Esophagus (tissue), 2 donors: Measurements from ENCODE around the gene ARHGDIB. TPM values are rescaled to one million over a fixed set of nuclear protein-coding genes. Genes with fewer than 3 reads are reported as not detected.
A peak's percentile ranks its signal among the peaks of the same experiment; 100 is the strongest.

ENCODE experiments used
- H3K27ac ChIP-seq, 2 donors: one replicate each; pipeline ENCODE4 v1.5.1; 2013; ENCODE audit warnings: low read depth in 2 of 2, mild to moderate bottlenecking in 2 of 2, inconsistent platforms in 1 of 2, low read length in 1 of 2, moderate library complexity in 1 of 2
- H3K27me3 ChIP-seq, 2 donors: one replicate each; pipeline ENCODE4 v1.6.1; 2013; ENCODE audit warnings: low read length in 2 of 2, control low read depth in 1 of 2, mild to moderate bottlenecking in 1 of 2; ENCODE audit not compliant: insufficient read depth in 2 of 2, control insufficient read depth in 1 of 2
- H3K36me3 ChIP-seq, 2 donors: one replicate each; pipeline ENCODE4 v1.6.1; 2013; ENCODE audit warnings: low read length in 1 of 2; ENCODE audit not compliant: control insufficient read depth in 2 of 2, insufficient read depth in 2 of 2
- H3K4me1 ChIP-seq, 2 donors: one replicate each; pipeline ENCODE4 v1.6.1; 2013; ENCODE audit warnings: low read length in 1 of 2; ENCODE audit not compliant: control insufficient read depth in 2 of 2, insufficient read depth in 2 of 2
- H3K4me3 ChIP-seq, 2 donors: one replicate each; pipeline ENCODE4 v1.5.1; 2013; ENCODE audit warnings: low read length in 2 of 2, mild to moderate bottlenecking in 2 of 2, low read depth in 1 of 2, moderate library complexity in 1 of 2
- H3K9me3 ChIP-seq, 2 donors: one replicate each; pipeline ENCODE4 v1.6.1; 2013; ENCODE audit warnings: mild to moderate bottlenecking in 2 of 2, low read depth in 1 of 2, low read length in 1 of 2, moderate library complexity in 1 of 2; ENCODE audit not compliant: control insufficient read depth in 2 of 2, insufficient read depth in 1 of 2
- WGBS, 2 donors: extraction: QIAGEN DNeasy Blood & Tissue Kit; methylation state at CpG; one replicate each; pipeline ENCODE4 v1.1.7; 2013; 5-methylcytosine and 5-hydroxymethylcytosine counted together
- polyA plus RNA-seq, 2 donors: library from polyadenylated mRNA; stranded (reverse); fragments of 200-250 nt; gene quantifications; one replicate each; pipeline ENCODE4 v1.2.3, GENCODE V29; 2013
- donor health status: healthy with polysubstance abuse.
- donor health status: Bipolar disorder and iron deficiency.

The ARHGDIB gene
- polyA plus RNA-seq, 2 donors, result 69.0 to 86.9 TPM

DNA sequence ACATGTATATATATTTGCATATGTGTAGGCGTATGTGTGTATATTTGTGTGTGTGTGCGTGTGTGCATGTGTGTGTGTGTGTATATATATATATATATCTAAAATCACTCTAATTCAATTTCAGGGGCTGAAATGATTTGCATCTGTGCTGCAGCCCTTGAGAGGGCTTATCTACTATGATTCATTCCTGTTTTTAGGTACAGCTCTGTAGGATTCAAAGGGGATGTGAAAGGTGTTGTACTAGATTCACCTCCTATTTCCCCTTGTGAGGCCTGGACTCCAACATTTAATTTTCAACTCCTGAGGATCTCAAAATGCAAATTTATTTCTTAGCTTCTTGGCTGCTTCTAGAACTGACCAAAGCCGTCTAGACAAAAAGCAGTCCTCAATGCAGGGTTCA lies 34.1 kb downstream of the ARHGDIB start:
- Histone ChIP-seq H3K27ac (no peak overlapping the region), H3K4me1 (no peaks in the 10 kb centered on the region), H3K27me3 (no peaks in the 10 kb centered on the region), H3K9me3 (no peaks in the 10 kb centered on the region), H3K36me3 (no peaks in the 10 kb centered on the region), H3K4me3 (no peak overlapping the region)
- WGBS, 2 donors, result 94 to 95% methylated on average over 3 of the region's 3 CpGs

DNA sequence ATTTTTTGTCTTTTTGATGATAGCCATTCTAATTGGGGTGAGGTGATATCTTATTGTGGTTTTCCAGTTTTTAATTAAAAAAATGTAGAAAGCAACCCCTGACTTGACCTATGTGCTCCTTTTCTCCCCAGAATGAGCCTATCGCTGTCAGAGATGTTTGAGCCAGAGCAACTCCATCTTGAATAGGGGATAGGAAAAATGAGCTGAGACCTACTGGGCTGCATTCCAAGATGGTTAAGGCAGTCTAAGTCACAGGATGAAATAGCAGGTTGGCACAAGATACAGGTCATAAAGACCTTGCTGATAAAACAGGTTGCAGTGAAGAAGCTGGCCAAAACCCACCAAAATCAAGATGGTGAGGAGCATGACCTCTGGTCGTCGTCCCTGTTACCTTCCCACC lies 36.9 kb downstream of the ARHGDIB start:
- Histone ChIP-seq H3K27me3 (no peaks in the 10 kb centered on the region), H3K36me3 (no peaks in the 10 kb centered on the region), H3K4me3 (no peak overlapping the region), H3K27ac (no peak overlapping the region), H3K4me1 (no peaks in the 10 kb centered on the region), H3K9me3 (no peaks in the 10 kb centered on the region)
- 88 to 97% methylated on average over 3 of the region's 3 CpGs for WGBS, 2 donors

DNA sequence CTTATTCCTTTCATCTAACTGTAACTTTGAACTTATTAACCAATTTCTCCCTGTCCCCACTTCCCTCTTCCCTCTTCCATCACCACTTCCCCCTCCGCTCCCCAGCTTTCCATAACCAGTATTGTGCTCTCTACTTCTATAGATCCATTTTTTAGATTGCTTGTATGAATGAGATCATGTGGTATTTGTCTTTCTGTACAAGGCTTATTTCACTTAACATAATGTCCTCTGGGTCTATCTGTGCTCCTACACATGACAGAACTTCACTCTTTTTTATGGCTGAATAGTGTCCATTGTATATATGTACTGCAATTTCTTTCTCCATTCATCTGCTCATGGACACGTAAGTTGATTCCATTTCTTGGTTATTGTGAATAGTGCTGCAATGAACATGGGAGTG lies 37.5 kb downstream of the ARHGDIB start:
- Histone ChIP-seq H3K4me3 (no peak overlapping the region), H3K4me1 (no peaks in the 10 kb centered on the region), H3K9me3 (no peaks in the 10 kb centered on the region), H3K27ac (no peak overlapping the region), H3K36me3 (no peaks in the 10 kb centered on the region), H3K27me3 (no peaks in the 10 kb centered on the region)
- WGBS, 2 donors, result 91 to 92% methylated on average over 2 of the region's 2 CpGs

DNA sequence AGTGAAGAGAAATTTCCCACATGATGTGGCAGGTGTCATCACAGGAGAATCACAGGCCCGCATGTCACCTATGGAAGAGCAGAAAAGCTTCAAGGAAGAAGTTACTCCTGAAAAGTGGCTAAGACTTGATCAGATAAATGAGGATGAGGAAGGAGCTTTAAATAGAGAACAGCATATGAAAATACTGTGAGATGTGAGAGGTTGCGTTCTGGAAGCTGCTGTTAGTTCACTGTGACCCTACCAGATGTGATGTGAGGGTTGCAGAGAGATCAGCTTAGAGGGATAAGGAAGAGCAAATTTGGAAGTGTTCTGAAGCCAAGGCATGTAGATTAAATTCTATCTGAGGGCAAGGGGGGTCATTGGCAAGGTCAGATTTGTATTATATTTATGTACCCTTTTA lies 40.2 kb downstream of the ARHGDIB start:
- no peak overlapping the region for H3K4me3 ChIP-seq
- no peaks in the 10 kb centered on the region for H3K4me1 ChIP-seq
- WGBS, 2 donors, result 95% methylated on average over 2 of the region's 2 CpGs
- H3K27me3 ChIP-seq, result no peaks in the 10 kb centered on the region
- no peaks in the 10 kb centered on the region for H3K36me3 ChIP-seq
- H3K27ac ChIP-seq, result no peak overlapping the region
- H3K9me3 ChIP-seq, result no peaks in the 10 kb centered on the region

DNA sequence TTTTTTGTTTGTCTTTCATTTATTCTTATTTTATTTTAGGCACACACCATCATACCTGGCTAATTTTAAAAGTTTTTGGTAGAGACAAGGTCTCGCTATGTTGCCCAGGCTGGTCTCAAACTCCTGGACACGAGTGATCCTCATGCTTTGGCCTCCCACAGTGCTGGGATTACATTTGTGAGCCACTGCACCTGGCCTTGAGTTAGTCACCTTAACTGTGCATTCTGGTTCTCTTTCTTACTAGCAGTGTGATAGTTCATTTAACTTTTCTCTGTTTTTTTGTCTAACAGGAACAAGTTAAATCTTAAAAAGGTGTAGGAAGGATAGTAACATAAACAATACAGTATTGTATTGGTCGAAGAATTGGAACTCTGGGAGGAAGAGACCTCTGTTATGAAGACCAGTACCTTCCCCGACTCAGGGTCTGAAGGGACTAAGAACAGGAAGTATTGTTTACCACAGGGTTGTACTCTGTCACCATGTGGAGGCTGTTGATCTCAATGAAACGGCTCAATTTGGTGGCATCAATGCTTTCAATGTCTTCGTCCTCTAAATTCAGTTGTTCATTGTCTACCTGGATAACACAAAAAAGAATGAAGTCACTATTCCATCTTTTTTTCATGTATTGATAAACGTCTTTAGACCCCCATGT lies 40.8 kb downstream of the ARHGDIB start:
- Histone ChIP-seq H3K27ac (no peak overlapping the region), H3K36me3 (no peaks in the 10 kb centered on the region), H3K9me3 (no peaks in the 10 kb centered on the region), H3K4me3 (no peak overlapping the region), H3K4me1 (no peaks in the 10 kb centered on the region), H3K27me3 (no peaks in the 10 kb centered on the region)
- 77 to 79% methylated on average over 7 of the region's 7 CpGs for WGBS, 2 donors

DNA sequence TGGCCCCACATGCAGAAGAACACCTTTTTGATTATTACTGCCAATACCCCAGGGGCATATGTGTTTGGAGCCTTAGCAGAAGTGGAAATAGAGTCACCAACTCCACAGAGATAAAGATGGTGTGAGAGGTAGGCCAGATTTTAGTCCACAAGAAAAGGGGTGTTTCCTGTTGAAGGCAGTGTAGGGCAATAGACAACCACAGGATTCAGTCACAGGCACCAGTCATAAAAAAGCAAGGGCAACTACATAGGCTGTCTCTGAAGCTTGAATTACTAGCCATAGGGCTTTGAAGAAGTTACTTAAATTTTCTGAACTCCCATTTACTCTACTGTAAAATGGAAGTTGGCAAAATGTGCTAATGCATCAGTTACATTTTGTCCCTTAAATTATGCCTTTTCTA lies 41.9 kb downstream of the ARHGDIB start:
- Histone ChIP-seq H3K27ac (no peak overlapping the region), H3K9me3 (no peaks in the 10 kb centered on the region)

DNA sequence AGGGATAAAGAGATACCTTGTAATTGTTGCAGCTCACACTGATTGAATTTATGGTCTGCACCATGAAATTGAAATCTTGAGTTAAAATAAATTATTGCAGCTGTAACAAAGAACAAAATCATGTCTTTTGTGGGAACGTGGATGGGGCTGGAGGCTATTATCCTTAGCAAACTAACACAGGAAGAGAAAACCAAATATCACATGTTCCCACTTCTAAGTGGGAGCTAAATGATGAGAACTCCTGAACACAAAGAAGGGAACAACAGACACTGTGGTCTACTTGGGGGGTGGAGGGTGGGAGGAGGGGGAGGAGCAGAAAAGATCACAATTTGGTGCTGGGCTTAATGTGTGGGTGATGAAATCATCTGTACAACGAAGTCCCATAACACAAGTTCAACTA lies 45.7 kb downstream of the ARHGDIB start:
- 59 to 74% methylated on average over 2 of the region's 2 CpGs for WGBS, 2 donors
- Histone ChIP-seq H3K27ac (no peak overlapping the region), H3K36me3 (no peaks in the 10 kb centered on the region)

More for the DNA sequence above, 41.9 kb downstream of the ARHGDIB start:
- Histone ChIP-seq H3K27me3 (no peaks in the 10 kb centered on the region), H3K4me3 (no peak overlapping the region), H3K4me1 (no peaks in the 10 kb centered on the region), H3K36me3 (no peaks in the 10 kb centered on the region)

DNA sequence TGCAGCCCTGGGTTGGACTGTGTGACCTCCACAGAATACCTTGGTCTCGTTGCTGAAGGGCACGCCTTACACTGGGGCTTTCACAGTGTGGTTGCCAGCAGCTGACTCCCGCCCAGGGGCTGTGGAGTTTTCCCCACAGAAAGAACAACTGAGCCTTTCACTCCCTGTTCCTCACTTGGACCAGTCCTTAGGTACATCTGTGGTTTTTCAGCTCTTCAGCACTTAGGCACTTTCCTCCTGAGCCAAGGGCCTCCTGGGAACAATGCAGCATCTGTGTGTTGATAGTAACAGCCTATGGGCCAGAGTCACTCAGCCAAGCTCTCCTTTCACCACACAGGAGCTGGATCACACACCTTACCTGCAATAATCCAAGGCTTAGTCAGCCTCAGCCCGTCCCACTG lies 48.0 kb downstream of the ARHGDIB start:
- Histone ChIP-seq H3K27ac (peak overlapping the region; percentile 36 to 50), H3K27me3 (no peaks in the 10 kb centered on the region), H3K36me3 (no peaks in the 10 kb centered on the region), H3K4me3 (no peak overlapping the region), H3K9me3 (no peaks in the 10 kb centered on the region), H3K4me1 (peaks cover 0 to 5% of the 10 kb centered on the region in 2 donors)
- 49 to 63% methylated on average over 4 of the region's 4 CpGs for WGBS, 2 donors

More for the DNA sequence above, 45.7 kb downstream of the ARHGDIB start:
- Histone ChIP-seq H3K4me3 (no peak overlapping the region), H3K4me1 (peaks cover 0 to 5% of the 10 kb centered on the region in 2 donors), H3K9me3 (no peaks in the 10 kb centered on the region), H3K27me3 (no peaks in the 10 kb centered on the region)

DNA sequence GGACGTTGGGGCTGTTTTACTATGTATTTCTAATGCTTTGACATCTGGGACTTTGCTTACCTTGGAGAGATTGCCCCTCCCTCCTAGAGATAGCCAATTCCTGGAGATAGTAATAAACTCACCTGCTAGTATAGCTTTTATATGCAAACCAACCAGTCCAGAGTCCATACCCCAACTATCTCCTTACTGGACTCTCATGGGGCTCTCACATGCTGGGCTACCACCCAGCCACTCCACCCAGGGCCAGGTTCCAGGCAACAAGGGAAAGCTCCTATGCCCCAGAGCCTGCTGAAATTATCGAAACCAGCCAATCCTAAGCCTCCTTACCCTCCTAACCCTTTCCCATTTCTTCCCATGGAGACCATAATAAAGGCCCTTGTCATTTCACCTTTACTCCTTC lies 50.3 kb downstream of the ARHGDIB start:
- peaks cover 0 to 5% of the 10 kb centered on the region in 2 donors for H3K4me1 ChIP-seq
- H3K9me3 ChIP-seq, result no peaks in the 10 kb centered on the region
- 43 to 96% methylated on average over 2 of the region's 2 CpGs for WGBS, 2 donors
- H3K27me3 ChIP-seq, result no peaks in the 10 kb centered on the region
- H3K27ac ChIP-seq, result no peak overlapping the region
- H3K4me3 ChIP-seq, result no peak overlapping the region
- H3K36me3 ChIP-seq, result no peaks in the 10 kb centered on the region

DNA sequence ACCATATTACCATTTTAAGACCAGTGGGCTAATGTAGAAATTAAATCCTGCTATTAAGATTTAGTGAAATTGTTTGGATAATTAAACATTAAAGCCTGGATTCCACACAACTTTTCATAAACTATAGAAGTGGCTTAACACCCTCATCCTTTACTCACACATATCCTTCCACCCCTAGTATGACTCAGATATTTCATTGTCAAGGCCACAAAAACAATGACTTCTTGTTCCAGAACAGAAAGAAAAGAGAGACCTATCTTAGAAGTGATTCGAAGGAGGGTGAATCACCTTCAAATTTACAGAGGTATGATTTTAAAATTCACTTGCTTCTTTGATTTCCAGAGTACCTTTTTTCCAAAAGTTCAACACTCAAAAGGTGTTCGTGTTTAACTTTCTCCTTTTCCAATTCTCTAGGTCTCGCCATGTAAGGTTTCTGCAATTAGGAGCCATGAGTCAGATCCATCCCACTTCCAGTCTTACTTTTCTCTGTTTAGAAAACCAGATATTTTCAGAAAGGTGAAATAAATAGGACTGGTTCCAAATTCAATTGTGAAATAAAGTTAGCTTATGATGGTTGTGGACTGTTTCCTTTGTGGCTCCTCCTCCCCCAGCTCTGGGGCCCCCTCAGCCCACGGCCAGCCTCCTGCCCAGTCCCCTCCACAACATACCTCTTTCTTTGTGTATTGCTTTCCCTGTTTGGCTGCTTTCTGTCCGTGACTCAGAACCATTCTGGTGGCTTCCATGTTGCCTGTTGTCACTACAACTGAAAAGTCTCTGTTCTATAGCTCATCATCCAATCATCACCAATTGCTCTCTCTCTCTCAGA lies 51.1 kb downstream of the ARHGDIB start:
- 72 to 74% methylated on average over 5 of the region's 5 CpGs for WGBS, 2 donors
- H3K4me1 ChIP-seq, result peaks cover 0 to 5% of the 10 kb centered on the region in 2 donors
- peak overlapping the region; percentile 2 to 52 for H3K27ac ChIP-seq
- H3K27me3 ChIP-seq, result no peaks in the 10 kb centered on the region
- H3K9me3 ChIP-seq, result no peaks in the 10 kb centered on the region
- H3K36me3 ChIP-seq, result no peaks in the 10 kb centered on the region
- H3K4me3 ChIP-seq, result no peak overlapping the region
